IMR-90 (cell line): ENCODE measurements around the gene BPTF. TPM values are rescaled to one million over a fixed set of nuclear protein-coding genes. Genes with fewer than 3 reads are reported as not detected.
"Not testable (repeated sequence)": the region's sequence is repeated elsewhere in the genome, so short reads cannot be mapped to it uniquely, and the experiment has no call there.

Experiments
- ATAC-seq: fragments of 200-7000 bp; cut with Tn5 transposase; 2 replicates; pipeline ENCODE4 v1.9.1; 2020; ENCODE audit warnings: low read depth, mild to moderate bottlenecking, moderate library complexity
- BruUV-seq: library from RNA; stranded (reverse); fragments of 400-500 nt; replicated peaks from 2 replicates; lab custom pipeline; 2021; lab: Mats Ljungman, UMichigan
- CTCF ChIA-PET: fragments of 300-600 bp; formaldehyde crosslinking; extraction: SDS; loops from one replicate; lab custom pipeline; 2021; ENCODE audit warnings: antibody characterized with exemption; lab: Yijun Ruan, JAX
- POLR2A ChIA-PET: fragments of 300-600 bp; sonication (Branson Sonifier 250); formaldehyde crosslinking; loops from one replicate; lab custom pipeline; 2022; ENCODE audit warnings: antibody characterized with exemption; ENCODE audit not compliant: unreplicated experiment; lab: Charles Lee
- DNase-seq: peaks from one replicate; pipeline ENCODE4 v3.0.0; 2013
- H2AFZ ChIP-seq: replicated peaks from 2 replicates; pipeline ENCODE3; 2013; ENCODE audit warnings: low read length, mild to moderate bottlenecking; ENCODE audit not compliant: poor library complexity
- H2AK5ac ChIP-seq: 2 replicates; pipeline ENCODE4 v1.6.1; 2013; ENCODE audit warnings: low read depth, low read length, inconsistent platforms
- H2AK9ac ChIP-seq: replicated peaks from 2 replicates; pipeline ENCODE3; 2013; ENCODE audit warnings: mild to moderate bottlenecking, low read depth, low read length, moderate library complexity; ENCODE audit not compliant: poor library complexity
- H2BK120ac ChIP-seq: 2 replicates; pipeline ENCODE4 v1.6.1; 2013; ENCODE audit warnings: low read depth, low read length, inconsistent platforms
- H2BK15ac ChIP-seq: 3 replicates; pipeline ENCODE4 v1.6.1; 2013; ENCODE audit warnings: low read depth, low read length, inconsistent platforms
- H2BK20ac ChIP-seq: 2 replicates; pipeline ENCODE4 v1.6.1; 2013; ENCODE audit warnings: low read depth, mild to moderate bottlenecking, inconsistent platforms, low read length, moderate library complexity
- H2BK5ac ChIP-seq: 2 replicates; pipeline ENCODE4 v1.6.1; 2013; ENCODE audit warnings: mild to moderate bottlenecking, low read depth, low read length, inconsistent platforms; ENCODE audit not compliant: poor library complexity, severe bottlenecking
- H3K14ac ChIP-seq: replicated peaks from 2 replicates; pipeline ENCODE4 v1.6.1; 2013; ENCODE audit warnings: low read depth, low read length, inconsistent platforms
- H3K18ac ChIP-seq: 2 replicates; pipeline ENCODE4 v1.6.1; 2013; ENCODE audit warnings: low read depth, low read length, control low read depth
- H3K23ac ChIP-seq: 2 replicates; pipeline ENCODE4 v1.6.1; 2013; ENCODE audit warnings: low read depth, low read length, inconsistent platforms
- H3K27ac ChIP-seq: 2 replicates; pipeline ENCODE4 v1.5.1; 2013; ENCODE audit warnings: mild to moderate bottlenecking, control low read depth, low read length; ENCODE audit not compliant: insufficient read depth
- H3K27me3 ChIP-seq: 2 replicates; pipeline ENCODE4 v1.6.1; 2013; ENCODE audit warnings: low read length; ENCODE audit not compliant: control insufficient read depth, insufficient read depth
- H3K36me3 ChIP-seq: 2 replicates; pipeline ENCODE4 v1.6.1; 2013; ENCODE audit warnings: low read length, mixed read lengths; ENCODE audit not compliant: control insufficient read depth, insufficient read depth
- H3K4ac ChIP-seq: 2 replicates; pipeline ENCODE4 v1.6.1; 2013; ENCODE audit warnings: low read depth, low read length, inconsistent platforms
- H3K4me1 ChIP-seq: 2 replicates; pipeline ENCODE4 v1.6.1; 2013; ENCODE audit warnings: low read length, mixed read lengths; ENCODE audit not compliant: control insufficient read depth, insufficient read depth
- H3K4me2 ChIP-seq: 2 replicates; pipeline ENCODE4 v1.6.1; 2013; ENCODE audit warnings: low read depth, mild to moderate bottlenecking, control low read depth, low read length, moderate library complexity
- H3K4me3 ChIP-seq: 2 replicates; pipeline ENCODE4 v1.5.1; 2013; ENCODE audit warnings: low read depth, mild to moderate bottlenecking, control low read depth, low read length, moderate library complexity; ENCODE audit not compliant: insufficient read depth
- H3K56ac ChIP-seq: 2 replicates; pipeline ENCODE4 v1.6.1; 2013; ENCODE audit warnings: low read length, inconsistent platforms; ENCODE audit not compliant: insufficient read depth; ENCODE audit errors: extremely low read depth
- H3K79me1 ChIP-seq, 2 experiments: 2 replicates each; pipeline ENCODE4 v1.6.1; 2013; ENCODE audit warnings: low read length in 2 of 2, inconsistent platforms in 1 of 2, low read depth in 1 of 2
- H3K9ac ChIP-seq: 2 replicates; pipeline ENCODE4 v1.6.1; 2013; ENCODE audit warnings: low read depth, low read length, control low read depth
- H3K9me1 ChIP-seq: 2 replicates; pipeline ENCODE4 v1.6.1; 2013; ENCODE audit warnings: low read length, inconsistent platforms; ENCODE audit not compliant: insufficient read depth
- H3K9me3 ChIP-seq: 2 replicates; pipeline ENCODE4 v1.6.1; 2013; ENCODE audit warnings: low read length; ENCODE audit not compliant: control insufficient read depth, insufficient read depth
- H4K20me1 ChIP-seq: 2 replicates; pipeline ENCODE4 v1.6.1; 2013; ENCODE audit warnings: low read length, inconsistent platforms; ENCODE audit not compliant: insufficient read depth
- H4K5ac ChIP-seq: 2 replicates; pipeline ENCODE4 v1.6.1; 2013; ENCODE audit warnings: mild to moderate bottlenecking, low read depth, low read length, control low read depth
- H4K8ac ChIP-seq, 2 experiments: 2 replicates each; pipeline ENCODE4 v1.6.1; 2013; ENCODE audit warnings: low read depth in 2 of 2, low read length in 2 of 2, control low read depth in 1 of 2, inconsistent platforms in 1 of 2
- H4K91ac ChIP-seq: 2 replicates; pipeline ENCODE4 v1.6.1; 2013; ENCODE audit warnings: low read depth, low read length, inconsistent platforms; ENCODE audit not compliant: insufficient read depth
- MAZ ChIP-seq: IDR thresholded peaks from 2 replicates; pipeline ENCODE4 v1.6.1; 2012; ENCODE audit warnings: low read depth, mild to moderate bottlenecking, low read length, improper control_type of control experiment, moderate library complexity, borderline replicate concordance
- WGBS, 2 experiments: methylation state at CpG; one replicate each; pipeline versions ENCODE4 v1.1.5 to v1.1.7; 2013; ENCODE audit warnings: missing lambda C conversion rate in 2 of 2; ENCODE audit not compliant: insufficient read length in 1 of 2; ENCODE audit errors: extremely low coverage in 2 of 2; 5-methylcytosine and 5-hydroxymethylcytosine counted together
- dilution Hi-C: fragments of 300-500 bp; cut with HindIII; formaldehyde crosslinking; loops from one replicate; pipeline ENCODE4 v1.14.3; 2018; ENCODE audit warnings: low sequenced_read_pairs; ENCODE audit not compliant: unreplicated experiment
- in situ Hi-C: fragments of 300-500 bp; cut with MboI; formaldehyde crosslinking; loops from 3 replicates; pipeline ENCODE4 v1.14.3; 2019; ENCODE audit warnings: low sequenced_read_pairs, inconsistent platforms, mixed read lengths
- intact Hi-C: fragments of 100-400 bp; cut with micrococcal nuclease; formaldehyde crosslinking; loops from 2 replicates; pipeline ENCODE4 v1.10.0; 2022
- polyA plus RNA-seq, 3 experiments: library from polyadenylated mRNA; depleted of rRNA; stranded (reverse); fragments of >200 nt; gene quantifications; 2 replicates each; pipeline ENCODE4 v1.2.3, GENCODE V29; 2012; ENCODE audit warnings: low replicate concordance in 1 of 3
- total RNA-seq: library from RNA; depleted of rRNA; stranded (reverse); fragments of >200 nt; gene quantifications from 2 replicates; pipeline ENCODE4 v1.2.3, GENCODE V29; 2012

BPTF gene
- total and polyA plus RNA-seq, 2 of the 4 experiments (the other 2 are of a cell fraction): 32.3 to 35.7 TPM

DNA sequence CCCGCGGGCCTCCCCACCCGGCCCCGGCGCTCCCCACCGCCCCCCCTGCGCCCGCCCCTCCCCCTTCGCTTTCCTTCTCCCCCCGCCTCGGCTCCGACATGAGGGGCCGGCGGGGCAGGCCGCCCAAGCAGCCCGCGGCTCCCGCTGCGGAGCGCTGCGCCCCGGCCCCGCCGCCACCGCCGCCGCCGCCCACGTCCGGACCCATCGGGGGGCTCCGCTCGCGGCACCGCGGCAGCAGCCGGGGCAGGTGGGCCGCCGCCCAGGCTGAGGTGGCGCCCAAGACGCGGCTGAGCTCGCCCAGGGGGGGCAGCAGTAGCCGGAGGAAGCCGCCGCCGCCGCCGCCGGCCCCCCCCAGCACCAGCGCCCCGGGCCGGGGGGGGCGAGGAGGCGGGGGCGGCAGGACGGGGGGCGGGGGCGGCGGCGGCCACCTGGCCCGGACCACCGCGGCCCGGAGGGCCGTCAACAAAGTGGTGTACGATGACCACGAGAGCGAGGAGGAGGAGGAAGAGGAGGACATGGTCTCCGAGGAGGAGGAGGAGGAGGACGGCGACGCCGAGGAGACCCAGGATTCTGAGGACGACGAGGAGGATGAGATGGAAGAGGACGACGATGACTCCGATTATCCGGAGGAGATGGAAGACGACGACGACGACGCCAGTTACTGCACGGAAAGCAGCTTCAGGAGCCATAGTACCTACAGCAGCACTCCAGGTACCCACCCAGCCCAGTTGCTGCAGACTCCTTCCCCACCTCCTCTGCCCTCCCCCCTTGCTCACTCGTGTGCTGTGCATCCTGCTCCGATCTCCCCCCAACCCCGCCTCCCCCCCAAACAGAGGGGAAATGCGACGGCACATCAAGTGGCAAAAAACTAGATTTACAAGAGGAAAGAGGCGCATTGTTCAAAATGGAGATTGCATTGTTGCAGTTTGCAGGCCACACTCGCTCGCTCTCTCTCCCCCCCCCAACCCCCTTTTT, 611 bp downstream of the BPTF start:
- Histone ChIP-seq H3K18ac (peak overlapping the region; percentile 84), H2AFZ (peak overlapping the region; percentile 96), H2BK15ac (0 out of 3 replicates have a peak overlapping the region, but pooled peaks have one; percentile 13), H2AK5ac (peak overlapping the region; percentile 84), H4K8ac (peak overlapping the region; percentile 12 to 99; a peak in 3 of 4 replicates), H3K4me2 (peak overlapping the region; percentile 79), H3K27ac (peak overlapping the region; percentile 97), H3K9ac (peak overlapping the region; percentile 100), H2BK120ac (peak overlapping the region; percentile 61), H3K4me3 (peak overlapping the region; percentile 97), H3K56ac (peak overlapping the region; percentile 73; the same call in 1 of the 2 replicates), H4K5ac (peak overlapping the region; percentile 94), H3K14ac (peak overlapping the region; percentile 90), H3K79me1 (peaks cover 0 to 34% of the 10 kb centered on the region in 2 experiments; a peak in 2 of 4 replicates), H2AK9ac (peak overlapping the region; percentile 38), H4K91ac (peak overlapping the region; percentile 81), H2BK5ac (peak overlapping the region; percentile 99), H3K23ac (peak overlapping the region; percentile 90), H4K20me1 (peaks cover 26% of the 10 kb centered on the region), H3K4ac (peak overlapping the region; percentile 89)
- H3K36me3 ChIP-seq, BruUV-seq, dilution Hi-C loops, H3K9me1 ChIP-seq, H3K27me3 ChIP-seq, H2BK20ac ChIP-seq, H3K9me3 ChIP-seq, H3K4me1 ChIP-seq, POLR2A ChIA-PET, in situ Hi-C loops: not testable (repeated sequence)
- peak; percentile 32; the same call in 1 of the 2 replicates for TF ChIP-seq MAZ
- 0% methylated on average over 15 of the region's 94 CpGs; no CpG with 5 or more reads in 1 of the 2 experiments for WGBS, 2 experiments
- intact Hi-C loops: loop anchor here (1.0 to 5.0 kb wide), 2 partner anchors 66 to 108 kb away; no protein-coding TSS in a partner anchor
- ATAC-seq (peak; percentile 70), DNase-seq (peak; percentile 24)
- CTCF ChIA-PET: interaction anchor here (0.6 to 1.1 kb wide), 2 partner anchors 11 to 115 kb away, joined by 3 read pairs; no protein-coding TSS in a partner anchor
